ENCODE data around the gene LSM11. TPM values are rescaled to one million over a fixed set of nuclear protein-coding genes. Genes with fewer than 3 reads are reported as not detected.

LSM11 gene
- total RNA-seq (2022; extraction: Qiagen RNA extraction; ENCODE audit: low read depth) = 2.4 to 3.1 TPM (median 3.0 TPM) in 5 replicates

GRCh38 chr5:157743163-157744050 is at the start of gene LSM11:
TSS of gene LSM11 (plus strand) at chr5:157743712. CDS start at chr5:157743751, 39 bp downstream.

DNA sequence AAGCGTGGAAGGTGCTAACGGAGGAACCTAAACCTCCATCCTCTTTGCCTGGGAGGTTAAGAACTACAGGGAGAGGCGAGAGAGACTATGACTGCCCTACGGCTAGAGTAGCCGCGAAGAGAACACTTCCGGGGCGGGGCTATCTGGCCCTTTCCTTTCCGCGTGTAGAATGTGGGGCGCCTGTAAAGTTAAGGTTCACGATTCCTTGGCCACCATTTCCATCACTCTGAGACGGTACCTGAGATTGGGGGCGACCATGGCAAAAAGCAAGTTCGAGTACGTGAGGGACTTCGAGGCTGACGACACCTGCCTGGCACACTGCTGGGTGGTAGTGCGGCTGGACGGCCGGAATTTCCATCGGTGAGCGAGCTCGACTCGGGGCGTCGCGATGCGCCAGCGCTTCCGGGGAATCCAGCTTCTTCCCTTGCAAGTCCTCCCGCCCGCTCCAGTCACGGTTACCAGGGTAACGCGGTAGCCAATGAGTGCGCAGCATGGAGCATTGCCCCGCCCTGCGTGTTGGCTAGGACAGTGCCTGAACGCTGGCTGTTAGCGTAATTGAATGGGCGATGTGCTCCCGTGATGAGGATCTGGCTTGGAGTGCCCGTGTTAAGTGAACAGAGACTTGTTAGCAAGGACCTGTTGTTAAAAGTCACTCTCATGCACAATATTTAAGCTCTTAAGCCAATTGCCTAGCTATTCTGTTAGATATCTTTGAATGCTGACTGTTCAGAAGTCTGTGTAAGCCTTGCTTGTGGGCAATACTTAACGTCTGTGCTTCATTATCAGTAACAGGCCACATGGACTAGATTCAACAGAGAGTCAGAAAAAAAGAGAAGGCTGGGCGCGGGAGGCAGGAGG is 12.0 kb upstream of the LSM11 start, which contains the start of gene THG1L:
TSS of gene THG1L (plus strand) at position 149 of the 858 bp plus-strand sequence. CDS start at position 170, 21 bp downstream.

Other genes with a start within 250 kb of the LSM11 start
- gene ADAM19, start 167.9 kb upstream of the LSM11 start, total RNA-seq (2022; extraction: Qiagen RNA extraction; ENCODE audit: low read depth) = 13.3 to 19.4 TPM (median 16.9 TPM) in 5 replicates
- gene SOX30, start 91.3 kb upstream of the LSM11 start, total RNA-seq (2022; extraction: Qiagen RNA extraction; ENCODE audit: low read depth) = 0.05 to 0.07 TPM in 2 of 5 replicates, not detected in the others
- not detected in 5 replicates for gene C5orf52, start 72.2 kb upstream of the LSM11 start, total RNA-seq (2022; extraction: Qiagen RNA extraction; ENCODE audit: low read depth)
- 27.9 to 33.8 TPM (median 31.0 TPM) in 5 replicates for gene THG1L, start 12.3 kb upstream of the LSM11 start, total RNA-seq (2022; extraction: Qiagen RNA extraction; ENCODE audit: low read depth)
- 73.9 to 89.0 TPM (median 81.9 TPM) in 5 replicates for gene CLINT1, start 115.4 kb downstream of the LSM11 start, total RNA-seq (2022; extraction: Qiagen RNA extraction; ENCODE audit: low read depth)